Smooth muscle cell (in vitro differentiated cells): Measurements from ENCODE around the gene HMGN4. TPM values are rescaled to one million over a fixed set of nuclear protein-coding genes. Genes with fewer than 3 reads are reported as not detected.

Source experiments
- DNase-seq: peaks from one replicate; lab custom pipeline; 2025; ENCODE audit not compliant: unreplicated experiment; lab: John Stamatoyannopoulos, UW
- H2AFZ ChIP-seq: fragments of 200-600 bp; sonication (generic); 2 replicates; pipeline ENCODE4 v1.6.0; 2016; ENCODE audit warnings: antibody characterized with exemption, low read depth, mild to moderate bottlenecking
- H3F3A ChIP-seq: fragments of 200-600 bp; sonication (generic); 2 replicates; pipeline ENCODE4 v1.6.0; 2017; ENCODE audit warnings: antibody characterized with exemption, low read depth
- H3K27ac ChIP-seq: fragments of 200-600 bp; sonication (generic); 2 replicates; pipeline ENCODE4 v1.5.1; 2016; ENCODE audit warnings: low read depth, mild to moderate bottlenecking
- H3K27me3 ChIP-seq: fragments of 200-600 bp; sonication (generic); 2 replicates; pipeline ENCODE4 v1.6.1; 2016; ENCODE audit warnings: low read depth, mild to moderate bottlenecking
- H3K36me3 ChIP-seq: fragments of 200-600 bp; sonication (generic); 2 replicates; pipeline ENCODE4 v1.5.1; 2016; ENCODE audit warnings: low read depth
- H3K4me1 ChIP-seq: fragments of 200-600 bp; sonication (generic); 2 replicates; pipeline ENCODE4 v1.5.1; 2016; ENCODE audit warnings: low read depth
- H3K4me2 ChIP-seq: fragments of 200-600 bp; sonication (generic); 2 replicates; pipeline ENCODE4 v1.6.0; 2016; ENCODE audit warnings: mild to moderate bottlenecking
- H3K4me3 ChIP-seq: fragments of 200-600 bp; sonication (generic); 2 replicates; pipeline ENCODE4 v1.5.1; 2016; ENCODE audit warnings: mild to moderate bottlenecking
- H3K79me2 ChIP-seq: fragments of 200-600 bp; sonication (generic); 2 replicates; pipeline ENCODE4 v1.6.0; 2016; ENCODE audit warnings: low read depth, mild to moderate bottlenecking
- H3K9ac ChIP-seq: fragments of 200-600 bp; sonication (generic); 2 replicates; pipeline ENCODE4 v1.6.0; 2016; ENCODE audit warnings: low read depth
- H3K9me3 ChIP-seq: fragments of 200-600 bp; sonication (generic); replicated peaks from 2 replicates; pipeline ENCODE4 v1.5.1; 2016; ENCODE audit warnings: low read depth
- H4K20me1 ChIP-seq: fragments of 200-600 bp; sonication (generic); 2 replicates; pipeline ENCODE4 v1.6.0; 2016; ENCODE audit warnings: low read depth
- CTCF ChIP-seq: fragments of 200-600 bp; sonication (generic); IDR thresholded peaks from 2 replicates; pipeline ENCODE4 v1.5.1; 2017; ENCODE audit warnings: borderline replicate concordance, mild to moderate bottlenecking, antibody characterized with exemption; ENCODE audit not compliant: insufficient read depth, poor library complexity, severe bottlenecking
- WGBS: methylation state at CpG from one replicate; pipeline ENCODE4 v1.1.7; 2016; ENCODE audit warnings: low lambda C conversion rate; 5-methylcytosine and 5-hydroxymethylcytosine counted together
- polyA plus RNA-seq: library from polyadenylated mRNA; unstranded; fragments of >200 nt; fragmentation: Nextera tagmentation; extraction: Ambion mirVana; gene quantifications from 2 replicates; pipeline ENCODE4 v1.2.1, GENCODE V29; 2016
- total RNA-seq: library from RNA; depleted of rRNA; stranded (reverse); fragments of >200 nt; gene quantifications from 2 replicates; pipeline ENCODE4 v1.2.3, GENCODE V29; 2014

Gene HMGN4
- total and polyA plus RNA-seq, 2 experiments from 2014 or later, result 39.4 to 53.6 TPM

- Histone ChIP-seq H3K79me2 (no peaks in the 10 kb centered on the region), H4K20me1 (no peaks in the 10 kb centered on the region), H3F3A (peaks cover 8% of the 10 kb centered on the region), H3K4me2 (no peak overlapping the region), H3K9me3 (no peaks in the 10 kb centered on the region), H2AFZ (no peak overlapping the region), H3K27me3 (no peaks in the 10 kb centered on the region), H3K9ac (no peak overlapping the region), H3K36me3 (no peaks in the 10 kb centered on the region), H3K4me3 (no peak overlapping the region), H3K4me1 (no peaks in the 10 kb centered on the region), H3K27ac (no peak overlapping the region)
- WGBS, result 87% methylated on average over 17 of the region's 17 CpGs
- DNase-seq, result no peak
- TF ChIP-seq CTCF, result no peak
Measured at GRCh38 chr6:26561533-26562466, 23.6 kb downstream of the HMGN4 start.

DNA sequence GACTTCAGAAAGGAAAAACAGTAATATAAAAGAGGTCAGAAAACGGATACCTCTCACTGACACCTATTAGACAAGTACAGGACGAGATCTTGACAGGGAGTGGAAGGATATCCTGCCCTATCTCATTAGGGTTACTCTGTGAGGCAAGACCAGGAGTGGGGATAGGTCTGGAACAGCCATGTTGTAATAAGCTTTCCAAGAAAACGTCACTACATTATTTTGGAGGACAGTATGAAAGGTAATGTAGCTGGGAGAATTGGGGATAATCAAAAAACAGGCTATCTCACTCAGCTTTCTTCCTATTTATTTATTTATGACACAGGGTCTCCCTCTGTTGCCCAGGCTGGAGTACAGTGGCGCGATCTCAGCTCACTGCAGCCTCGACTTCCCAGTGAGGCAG is 25.3 kb downstream of the HMGN4 start:
- Histone ChIP-seq H3K4me1 (no peaks in the 10 kb centered on the region), H3F3A (no peaks in the 10 kb centered on the region), H3K9me3 (no peaks in the 10 kb centered on the region), H2AFZ (no peak overlapping the region), H3K4me3 (no peak overlapping the region), H3K4me2 (no peak overlapping the region), H3K36me3 (no peaks in the 10 kb centered on the region), H3K27me3 (no peaks in the 10 kb centered on the region), H3K79me2 (no peaks in the 10 kb centered on the region), H3K9ac (no peak overlapping the region), H3K27ac (no peak overlapping the region), H4K20me1 (no peaks in the 10 kb centered on the region)
- no peak for DNase-seq
- no peak for TF ChIP-seq CTCF
- 89% methylated on average over 6 of the region's 6 CpGs for WGBS

- Histone ChIP-seq H3K9ac (peak overlapping the region; percentile 11), H3K4me1 (no peaks in the 10 kb centered on the region), H3F3A (peaks cover 6% of the 10 kb centered on the region), H3K79me2 (no peaks in the 10 kb centered on the region), H3K36me3 (no peaks in the 10 kb centered on the region), H3K9me3 (no peaks in the 10 kb centered on the region), H3K4me3 (peak overlapping the region; percentile 98), H3K27ac (no peak overlapping the region), H3K4me2 (peak overlapping the region; percentile 94), H4K20me1 (no peaks in the 10 kb centered on the region), H3K27me3 (no peaks in the 10 kb centered on the region), H2AFZ (peak overlapping the region; percentile 99)
- TF ChIP-seq CTCF, result peak; percentile 22
- 1% methylated on average over 34 of the region's 34 CpGs for WGBS
- DNase-seq, result peak; percentile 75
Measured at GRCh38 chr6:26568601-26569432, 30.7 kb downstream of the HMGN4 start.
